HEK293 (cell line): ENCODE results near the gene PDE10A.

Experiments used
- ATF2 ChIP-seq: fragments of 450-650 bp; formaldehyde crosslinking; IDR thresholded peaks from 2 replicates; pipeline ENCODE4 v1.5.1; 2016; ENCODE audit warnings: missing biosample characterization, missing genetic modification characterization, low read depth
- SP2 ChIP-seq: fragments of 450-650 bp; formaldehyde crosslinking; IDR thresholded peaks from 2 replicates; pipeline ENCODE4 v1.5.1; 2016; ENCODE audit warnings: missing biosample characterization, missing genetic modification characterization
- YY1 ChIP-seq: fragments of 450-650 bp; formaldehyde crosslinking; IDR thresholded peaks from 2 replicates; pipeline ENCODE4 v1.5.1; 2018; ENCODE audit warnings: missing biosample characterization, missing genetic modification characterization
- ZBTB17 ChIP-seq: fragments of 450-650 bp; formaldehyde crosslinking; IDR thresholded peaks from 2 replicates; pipeline ENCODE4 v1.5.1; 2016; ENCODE audit warnings: missing biosample characterization, missing genetic modification characterization
- ZBTB21 ChIP-seq: fragments of 450-650 bp; formaldehyde crosslinking; IDR thresholded peaks from 2 replicates; pipeline ENCODE4 v1.5.1; 2017; ENCODE audit warnings: missing biosample characterization, missing genetic modification characterization
- ZEB2 ChIP-seq: fragments of 450-650 bp; formaldehyde crosslinking; IDR thresholded peaks from 2 replicates; pipeline ENCODE4 v1.5.1; 2016; ENCODE audit warnings: missing biosample characterization, missing genetic modification characterization
- ZFP3 ChIP-seq: fragments of 450-650 bp; formaldehyde crosslinking; IDR thresholded peaks from 2 replicates; pipeline ENCODE4 v1.5.1; 2016; ENCODE audit warnings: low read depth, missing biosample characterization, missing genetic modification characterization
- ZNF785 ChIP-seq: fragments of 450-650 bp; formaldehyde crosslinking; IDR thresholded peaks from 2 replicates; pipeline ENCODE4 v1.5.1; 2016; ENCODE audit warnings: missing biosample characterization, missing genetic modification characterization
- TF ChIP-seq, protein P1 (sequence below): fragments of 450-650 bp; formaldehyde crosslinking; IDR thresholded peaks from 2 replicates; pipeline ENCODE4 v1.5.1; 2016; ENCODE audit warnings: missing biosample characterization, missing genetic modification characterization, borderline replicate concordance
- TF ChIP-seq, protein P2 (sequence below): fragments of 450-650 bp; formaldehyde crosslinking; IDR thresholded peaks from 2 replicates; pipeline ENCODE4 v1.5.1; 2016; ENCODE audit warnings: missing biosample characterization, missing genetic modification characterization
- TF ChIP-seq, protein P3 (sequence below): fragments of 450-650 bp; formaldehyde crosslinking; IDR thresholded peaks from 2 replicates; pipeline ENCODE4 v1.5.1; 2016; ENCODE audit warnings: missing biosample characterization, missing genetic modification characterization

DNA sequence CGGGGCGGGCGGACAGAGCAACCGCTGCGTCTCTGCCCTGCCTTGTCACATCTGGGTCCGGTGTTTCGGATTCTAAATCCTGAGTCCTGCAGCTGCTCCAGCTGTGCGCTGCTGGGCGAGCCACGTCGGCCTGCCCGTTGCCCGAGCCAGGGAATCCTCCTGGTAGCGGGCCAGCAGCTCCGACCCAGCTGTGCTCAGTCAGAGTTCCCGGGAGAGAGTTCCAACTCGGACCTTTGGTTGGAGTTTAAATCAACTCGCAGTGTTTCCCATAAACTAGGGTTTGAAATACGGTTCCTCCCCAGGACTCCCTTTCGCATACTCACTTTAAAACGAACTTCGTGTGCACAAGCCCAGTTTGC lies 315 bp upstream of the PDE10A start:
- TF ChIP-seq ZFP3 (tag by site-specific recombination) (no peak), ZEB2 (tag by site-specific recombination) (no peak), ATF2 (no peak), ZBTB21 (tag by site-specific recombination) (no peak), SP2 (no peak), ZNF785 (tag by site-specific recombination) (no peak), YY1 (no peak), ZBTB17 (tag by site-specific recombination) (no peak)
- TF ChIP-seq, protein P1, sequence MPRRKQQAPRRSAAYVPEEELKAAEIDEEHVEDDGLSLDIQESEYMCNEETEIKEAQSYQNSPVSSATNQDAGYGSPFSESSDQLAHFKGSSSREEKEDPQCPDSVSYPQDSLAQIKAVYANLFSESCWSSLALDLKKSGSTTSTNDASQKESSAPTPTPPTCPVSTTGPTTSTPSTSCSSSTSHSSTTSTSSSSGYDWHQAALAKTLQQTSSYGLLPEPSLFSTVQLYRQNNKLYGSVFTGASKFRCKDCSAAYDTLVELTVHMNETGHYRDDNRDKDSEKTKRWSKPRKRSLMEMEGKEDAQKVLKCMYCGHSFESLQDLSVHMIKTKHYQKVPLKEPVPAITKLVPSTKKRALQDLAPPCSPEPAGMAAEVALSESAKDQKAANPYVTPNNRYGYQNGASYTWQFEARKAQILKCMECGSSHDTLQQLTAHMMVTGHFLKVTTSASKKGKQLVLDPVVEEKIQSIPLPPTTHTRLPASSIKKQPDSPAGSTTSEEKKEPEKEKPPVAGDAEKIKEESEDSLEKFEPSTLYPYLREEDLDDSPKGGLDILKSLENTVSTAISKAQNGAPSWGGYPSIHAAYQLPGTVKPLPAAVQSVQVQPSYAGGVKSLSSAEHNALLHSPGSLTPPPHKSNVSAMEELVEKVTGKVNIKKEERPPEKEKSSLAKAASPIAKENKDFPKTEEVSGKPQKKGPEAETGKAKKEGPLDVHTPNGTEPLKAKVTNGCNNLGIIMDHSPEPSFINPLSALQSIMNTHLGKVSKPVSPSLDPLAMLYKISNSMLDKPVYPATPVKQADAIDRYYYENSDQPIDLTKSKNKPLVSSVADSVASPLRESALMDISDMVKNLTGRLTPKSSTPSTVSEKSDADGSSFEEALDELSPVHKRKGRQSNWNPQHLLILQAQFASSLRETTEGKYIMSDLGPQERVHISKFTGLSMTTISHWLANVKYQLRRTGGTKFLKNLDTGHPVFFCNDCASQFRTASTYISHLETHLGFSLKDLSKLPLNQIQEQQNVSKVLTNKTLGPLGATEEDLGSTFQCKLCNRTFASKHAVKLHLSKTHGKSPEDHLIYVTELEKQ (tag by site-specific recombination): no peak
- TF ChIP-seq, protein P2, sequence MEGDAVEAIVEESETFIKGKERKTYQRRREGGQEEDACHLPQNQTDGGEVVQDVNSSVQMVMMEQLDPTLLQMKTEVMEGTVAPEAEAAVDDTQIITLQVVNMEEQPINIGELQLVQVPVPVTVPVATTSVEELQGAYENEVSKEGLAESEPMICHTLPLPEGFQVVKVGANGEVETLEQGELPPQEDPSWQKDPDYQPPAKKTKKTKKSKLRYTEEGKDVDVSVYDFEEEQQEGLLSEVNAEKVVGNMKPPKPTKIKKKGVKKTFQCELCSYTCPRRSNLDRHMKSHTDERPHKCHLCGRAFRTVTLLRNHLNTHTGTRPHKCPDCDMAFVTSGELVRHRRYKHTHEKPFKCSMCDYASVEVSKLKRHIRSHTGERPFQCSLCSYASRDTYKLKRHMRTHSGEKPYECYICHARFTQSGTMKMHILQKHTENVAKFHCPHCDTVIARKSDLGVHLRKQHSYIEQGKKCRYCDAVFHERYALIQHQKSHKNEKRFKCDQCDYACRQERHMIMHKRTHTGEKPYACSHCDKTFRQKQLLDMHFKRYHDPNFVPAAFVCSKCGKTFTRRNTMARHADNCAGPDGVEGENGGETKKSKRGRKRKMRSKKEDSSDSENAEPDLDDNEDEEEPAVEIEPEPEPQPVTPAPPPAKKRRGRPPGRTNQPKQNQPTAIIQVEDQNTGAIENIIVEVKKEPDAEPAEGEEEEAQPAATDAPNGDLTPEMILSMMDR (tag by site-specific recombination): no peak
- TF ChIP-seq, protein P3, sequence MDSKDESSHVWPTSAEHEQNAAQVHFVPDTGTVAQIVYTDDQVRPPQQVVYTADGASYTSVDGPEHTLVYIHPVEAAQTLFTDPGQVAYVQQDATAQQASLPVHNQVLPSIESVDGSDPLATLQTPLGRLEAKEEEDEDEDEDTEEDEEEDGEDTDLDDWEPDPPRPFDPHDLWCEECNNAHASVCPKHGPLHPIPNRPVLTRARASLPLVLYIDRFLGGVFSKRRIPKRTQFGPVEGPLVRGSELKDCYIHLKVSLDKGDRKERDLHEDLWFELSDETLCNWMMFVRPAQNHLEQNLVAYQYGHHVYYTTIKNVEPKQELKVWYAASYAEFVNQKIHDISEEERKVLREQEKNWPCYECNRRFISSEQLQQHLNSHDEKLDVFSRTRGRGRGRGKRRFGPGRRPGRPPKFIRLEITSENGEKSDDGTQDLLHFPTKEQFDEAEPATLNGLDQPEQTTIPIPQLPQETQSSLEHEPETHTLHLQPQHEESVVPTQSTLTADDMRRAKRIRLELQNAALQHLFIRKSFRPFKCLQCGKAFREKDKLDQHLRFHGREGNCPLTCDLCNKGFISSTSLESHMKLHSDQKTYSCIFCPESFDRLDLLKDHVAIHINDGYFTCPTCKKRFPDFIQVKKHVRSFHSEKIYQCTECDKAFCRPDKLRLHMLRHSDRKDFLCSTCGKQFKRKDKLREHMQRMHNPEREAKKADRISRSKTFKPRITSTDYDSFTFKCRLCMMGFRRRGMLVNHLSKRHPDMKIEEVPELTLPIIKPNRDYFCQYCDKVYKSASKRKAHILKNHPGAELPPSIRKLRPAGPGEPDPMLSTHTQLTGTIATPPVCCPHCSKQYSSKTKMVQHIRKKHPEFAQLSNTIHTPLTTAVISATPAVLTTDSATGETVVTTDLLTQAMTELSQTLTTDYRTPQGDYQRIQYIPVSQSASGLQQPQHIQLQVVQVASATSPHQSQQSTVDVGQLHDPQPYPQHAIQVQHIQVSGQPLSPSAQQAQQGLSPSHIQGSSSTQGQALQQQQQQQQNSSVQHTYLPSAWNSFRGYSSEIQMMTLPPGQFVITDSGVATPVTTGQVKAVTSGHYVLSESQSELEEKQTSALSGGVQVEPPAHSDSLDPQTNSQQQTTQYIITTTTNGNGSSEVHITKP (tag by site-specific recombination): no peak
